Right renal pelvis (tissue), 4 donors: ENCODE results near the gene SYT10. TPM values are rescaled to one million over a fixed set of nuclear protein-coding genes. Genes with fewer than 3 reads are reported as not detected.
"Not testable (repeated sequence)": the region's sequence is repeated elsewhere in the genome, so short reads cannot be mapped to it uniquely, and the experiment has no call there.

Source experiments
- DNase-seq, 4 donors: peaks; one replicate each; pipeline ENCODE4 v3.0.0-alpha.2; 2013; ENCODE audit warnings: low read depth in 4 of 4, low spot score in 3 of 4, missing footprints in 1 of 4
- polyA plus RNA-seq, 4 donors: library from polyadenylated mRNA; unstranded; fragments of 120-200 nt; gene quantifications; one replicate each; pipeline ENCODE4 v1.2.1, GENCODE V29; 2013; ENCODE audit not compliant: insufficient read length in 4 of 4

SYT10 gene, protein sequence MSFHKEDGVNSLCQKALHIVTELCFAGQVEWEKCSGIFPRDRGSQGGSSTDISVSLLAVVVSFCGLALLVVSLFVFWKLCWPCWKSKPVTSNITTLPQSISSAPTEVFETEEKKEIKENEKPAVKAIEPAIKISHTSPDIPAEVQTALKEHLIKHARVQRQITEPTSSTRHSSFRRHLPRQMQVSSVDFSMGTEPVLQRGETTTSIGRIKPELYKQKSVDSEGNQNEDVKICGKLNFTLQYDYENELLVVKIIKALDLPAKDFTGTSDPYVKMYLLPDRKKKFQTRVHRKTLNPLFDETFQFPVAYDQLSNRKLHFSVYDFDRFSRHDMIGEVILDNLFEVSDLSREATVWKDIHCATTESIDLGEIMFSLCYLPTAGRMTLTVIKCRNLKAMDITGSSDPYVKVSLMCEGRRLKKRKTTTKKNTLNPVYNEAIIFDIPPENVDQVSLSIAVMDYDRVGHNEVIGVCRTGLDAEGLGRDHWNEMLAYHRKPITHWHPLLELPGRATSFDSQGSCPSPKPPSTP
- polyA plus RNA-seq, result 1 to 10 TPM in 1 of 4 donors, under 1 TPM in 3; 0.56 to 1.1 (median 0.72) TPM

DNA sequence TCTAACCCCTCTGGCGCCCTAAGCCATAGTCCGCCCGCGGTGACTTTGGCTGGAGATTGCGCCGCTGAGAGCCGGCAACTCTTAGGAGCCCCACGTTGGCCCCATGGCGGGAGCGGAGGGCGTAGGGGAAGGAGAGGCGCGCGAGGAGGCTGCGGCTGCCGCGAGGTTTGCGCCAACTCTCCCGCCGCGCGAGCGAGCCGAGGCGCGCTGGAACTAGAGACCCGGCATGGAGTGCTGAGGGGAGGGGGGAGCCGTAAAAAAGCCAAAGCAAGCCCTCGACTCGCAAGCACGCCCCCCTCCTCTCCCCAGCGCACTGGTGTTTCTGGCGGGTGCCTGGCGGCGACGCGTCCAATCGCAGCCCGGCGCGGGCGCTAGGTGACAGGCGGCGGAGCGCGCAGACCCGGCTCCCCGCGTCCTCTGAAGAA is at the start of gene SYT10:
Gene SYT10, minus strand, starts transcription at position 233 of the 425 bp plus-strand sequence. CDS start 297 bp downstream, outside the sequence.
- peak in 2 of 4 donors; percentile 20 to 28 for DNase-seq

DNA sequence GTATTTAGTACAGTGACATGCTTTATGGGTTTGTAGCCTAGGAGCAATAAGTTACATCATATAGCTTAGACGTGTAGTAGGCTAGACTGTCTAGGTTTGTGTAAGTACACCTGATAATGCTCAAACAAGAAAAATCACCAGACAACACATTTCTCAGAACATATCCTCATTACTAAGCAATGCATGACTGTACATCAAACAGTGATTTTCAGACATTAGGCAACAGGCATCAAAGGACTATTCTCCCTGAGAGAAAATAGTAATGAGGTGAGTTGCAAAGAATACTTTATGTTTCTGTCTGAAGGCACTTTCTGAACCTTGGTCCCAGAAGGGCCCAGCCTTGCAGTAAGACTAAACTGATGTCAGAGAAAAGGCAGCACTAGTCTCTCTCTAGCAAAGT is 48.4 kb upstream of the SYT10 start:
- DNase-seq, result no peak

DNA sequence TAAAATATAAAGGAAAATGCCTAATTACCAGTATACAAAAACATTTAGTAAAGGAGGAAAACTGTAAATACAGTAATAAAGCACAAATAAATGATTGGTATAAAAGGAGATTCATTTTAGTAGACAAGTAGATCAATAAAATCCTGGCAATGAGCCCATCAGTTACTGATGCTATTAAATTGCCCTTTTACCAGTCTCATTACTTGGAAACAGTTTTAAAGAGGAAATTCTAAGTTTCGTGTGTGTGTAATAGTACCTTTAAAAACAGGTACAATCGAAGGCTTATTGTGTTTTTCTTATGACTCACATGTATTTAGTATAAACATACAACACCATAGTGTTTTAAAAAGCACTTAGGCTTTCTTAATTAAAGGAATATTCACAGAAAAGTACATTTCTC is 46.4 kb upstream of the SYT10 start:
- no peak for DNase-seq

DNA sequence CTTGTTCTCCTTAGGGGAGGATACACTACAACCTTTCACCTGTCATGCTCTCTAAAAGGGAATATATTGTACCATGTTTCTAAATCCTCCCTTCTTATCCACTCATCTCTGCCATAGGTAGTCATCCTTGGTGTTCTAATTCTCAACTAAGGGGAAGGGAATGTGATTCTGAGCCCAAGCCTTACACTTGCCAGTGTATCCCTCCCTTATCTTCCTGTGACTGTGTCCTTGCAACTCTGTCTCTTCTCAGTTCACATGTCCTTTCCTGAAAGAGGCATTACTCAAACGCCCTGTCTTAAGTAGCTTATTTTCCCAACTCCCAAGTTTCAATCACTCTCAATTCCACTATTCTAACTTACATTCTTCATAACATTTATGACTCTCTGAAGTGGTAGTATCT is 44.5 kb upstream of the SYT10 start:
- no peak for DNase-seq

DNA sequence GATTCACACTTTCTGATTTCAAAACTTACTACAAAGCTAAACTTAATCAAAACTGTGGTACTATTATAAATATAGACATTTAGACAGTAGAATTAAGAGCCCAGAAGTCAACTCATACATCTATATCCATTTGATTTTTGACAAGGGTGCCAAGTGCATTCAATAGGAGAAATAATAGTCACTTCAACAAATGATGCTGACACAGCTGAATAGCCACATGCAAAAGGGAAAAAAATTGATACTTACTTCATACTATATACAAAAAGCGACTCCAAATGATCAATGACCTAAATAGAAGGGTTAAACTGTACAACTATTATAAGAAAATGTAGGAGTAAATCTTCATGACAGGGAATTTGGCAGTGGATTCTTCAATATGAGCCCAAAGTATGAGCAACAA is 40.7 kb upstream of the SYT10 start:
- DNase-seq, result no peak

DNA sequence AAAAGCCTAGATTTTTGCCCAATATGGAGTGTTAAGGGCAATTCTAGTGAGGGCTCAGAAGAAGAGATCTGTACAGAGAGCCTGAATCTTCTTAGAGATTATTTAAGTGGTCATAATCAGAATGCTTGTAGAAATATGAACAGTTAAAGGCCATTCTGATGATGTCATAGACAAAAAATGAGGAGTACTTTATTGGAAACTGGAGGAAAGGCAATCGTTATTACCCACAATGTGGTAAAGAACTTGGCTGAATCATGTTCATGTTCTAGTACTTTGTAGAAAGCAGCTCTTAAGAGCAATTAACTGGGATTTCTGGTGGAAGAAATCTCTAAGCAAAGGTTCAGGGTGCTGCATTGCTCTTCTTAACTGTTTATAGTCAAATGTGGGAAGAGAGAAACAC is 36.4 kb upstream of the SYT10 start:
- no peak for DNase-seq

DNA sequence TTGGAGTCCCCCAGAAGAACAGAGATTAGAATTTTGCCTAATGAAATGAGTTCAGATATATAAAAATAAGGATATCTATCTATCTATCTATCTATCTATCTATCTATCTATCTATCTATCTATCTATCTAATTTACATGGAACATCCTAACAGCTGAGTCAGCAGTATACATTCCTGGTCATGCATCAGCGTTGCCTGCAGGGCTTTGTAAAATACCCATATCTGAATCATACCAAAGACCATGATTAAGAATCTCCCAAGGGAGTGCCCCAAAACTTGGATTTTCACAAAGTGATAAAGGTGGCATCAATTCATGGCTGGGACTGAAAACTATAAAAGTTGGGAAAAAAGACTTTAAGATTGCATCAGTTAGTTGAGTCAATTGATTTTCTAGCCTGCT is 32.7 kb upstream of the SYT10 start:
- no peak for DNase-seq

DNA sequence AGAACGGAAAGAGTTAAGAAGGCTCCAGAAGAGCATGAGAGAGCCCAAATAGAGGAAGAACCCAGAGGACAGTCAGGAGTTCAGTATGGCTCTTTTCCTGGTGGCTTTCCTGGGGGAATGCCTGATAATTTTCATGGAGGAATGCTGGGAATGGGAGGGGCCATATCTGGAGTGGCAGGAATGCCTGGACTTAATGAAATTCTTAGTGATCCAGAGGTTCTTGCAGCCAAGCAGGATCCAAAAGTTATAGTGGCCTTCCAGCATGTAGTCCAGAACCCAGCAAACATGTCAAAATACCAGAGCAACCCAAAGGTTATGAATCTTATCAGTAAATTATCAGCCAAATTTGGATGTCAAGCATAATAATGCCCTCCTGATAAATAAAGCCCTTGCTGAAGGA is 15.5 kb upstream of the SYT10 start:
- DNase-seq, result no peak

DNA sequence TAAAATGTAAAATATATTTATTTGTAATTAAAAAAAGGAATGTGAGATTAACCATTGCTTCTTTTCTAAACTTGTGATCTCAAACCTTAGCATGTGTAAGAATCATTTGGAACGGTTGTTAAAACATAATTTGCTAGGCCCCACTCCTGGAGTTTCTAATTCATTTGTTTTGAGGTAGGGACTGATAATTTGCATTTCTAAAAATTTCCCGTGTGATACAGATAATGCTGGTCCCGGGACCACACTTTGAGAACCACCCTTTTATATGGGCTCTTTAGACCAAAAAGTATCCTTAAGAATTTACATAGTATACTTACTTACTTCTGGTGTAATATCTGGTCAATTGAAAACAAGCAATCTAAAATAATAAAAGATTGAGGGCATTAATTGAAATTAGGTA is 10.9 kb upstream of the SYT10 start:
- no peak for DNase-seq

DNA sequence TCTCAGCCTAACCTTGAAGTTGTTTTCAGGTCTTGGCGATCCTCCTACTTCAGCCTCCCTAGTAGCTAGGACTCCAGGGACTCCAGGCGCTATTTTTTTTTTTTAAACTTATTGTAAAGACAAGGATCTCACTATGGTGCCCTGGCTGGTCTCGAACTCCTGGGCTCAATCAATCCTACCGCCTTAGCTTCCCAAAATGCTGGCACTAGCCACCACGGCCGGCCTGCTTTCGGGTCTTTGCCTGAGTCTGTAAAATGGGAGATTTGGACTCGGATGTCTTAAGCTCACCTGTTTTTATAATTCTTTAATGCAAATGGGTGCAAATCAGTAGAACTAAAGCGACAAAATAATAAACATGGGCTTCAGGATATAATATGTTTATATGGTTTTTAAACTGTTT is 858 bp upstream of the SYT10 start:
- DNase-seq, result no peak

DNA sequence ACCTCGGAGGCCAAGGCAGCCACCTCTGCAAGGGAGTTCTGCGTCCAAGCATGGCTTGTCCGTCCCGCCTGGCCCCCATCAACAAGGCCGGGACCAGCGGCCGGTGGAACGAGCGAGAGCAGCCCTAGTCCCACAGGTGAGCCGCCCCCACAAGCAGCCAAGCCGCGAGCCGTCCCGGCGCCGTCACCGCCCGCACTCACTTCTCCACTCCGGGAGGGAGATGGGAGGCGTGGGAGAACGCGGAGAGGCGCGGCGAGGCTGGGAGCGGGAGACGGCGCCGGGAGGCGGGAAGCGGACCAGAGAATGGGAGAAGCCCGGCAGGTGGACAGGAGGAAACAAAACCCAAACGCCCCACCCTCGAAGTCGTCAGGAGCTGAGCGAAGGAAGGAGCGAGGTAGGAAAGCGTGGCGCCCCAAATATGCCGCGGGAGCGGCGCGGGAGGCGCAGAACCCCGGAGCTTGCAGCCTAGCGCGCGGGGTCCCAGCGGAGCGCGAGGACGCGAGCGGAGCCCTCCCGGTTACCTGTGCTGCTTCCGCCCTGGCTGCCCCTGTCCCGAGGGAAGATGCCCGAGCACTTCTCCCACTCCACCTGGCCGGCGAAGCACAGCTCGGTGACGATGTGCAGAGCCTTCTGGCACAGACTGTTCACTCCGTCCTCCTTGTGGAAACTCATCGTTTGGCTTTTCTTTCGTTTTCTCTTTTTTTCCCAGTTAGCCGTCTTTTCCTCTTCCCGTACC is 600 bp downstream of the SYT10 start:
- peak in 1 of 4 donors; percentile 25 for DNase-seq

DNA sequence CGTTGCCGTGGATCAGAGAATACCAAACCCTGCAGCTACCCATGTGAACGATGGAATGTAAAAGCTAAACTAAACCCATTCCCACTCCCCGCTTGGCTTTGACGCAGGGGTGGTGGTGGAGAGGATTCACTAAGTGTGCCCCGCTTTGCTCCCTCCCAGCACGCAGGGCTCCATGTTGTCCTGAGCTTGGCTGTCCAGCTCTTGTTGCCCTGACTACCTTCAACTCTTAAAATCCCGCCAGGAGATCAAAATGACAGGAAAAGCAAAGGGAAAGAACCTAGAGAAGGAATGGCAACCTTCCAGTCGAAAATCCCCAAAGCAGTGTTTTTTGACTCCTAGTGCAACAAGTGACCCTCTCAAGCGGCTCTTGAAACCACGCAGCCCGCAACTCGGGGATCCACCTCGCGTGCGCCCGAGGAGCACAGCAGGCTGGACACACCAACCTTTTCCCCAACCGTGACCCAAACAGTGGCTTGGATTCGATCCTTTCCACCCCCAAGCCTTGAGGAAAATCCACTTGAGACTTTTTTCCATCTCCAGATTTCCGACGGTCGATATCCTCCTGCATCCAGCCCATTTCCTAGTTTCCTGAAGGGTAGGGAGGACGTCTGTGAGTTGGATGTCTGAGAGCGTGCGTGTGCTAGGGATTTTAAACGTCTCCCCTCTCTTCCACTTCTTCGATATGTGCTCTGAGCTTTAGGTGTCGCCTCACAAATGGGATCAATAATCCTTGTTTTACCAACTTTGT is 1.4 kb downstream of the SYT10 start:
- no peak for DNase-seq

DNA sequence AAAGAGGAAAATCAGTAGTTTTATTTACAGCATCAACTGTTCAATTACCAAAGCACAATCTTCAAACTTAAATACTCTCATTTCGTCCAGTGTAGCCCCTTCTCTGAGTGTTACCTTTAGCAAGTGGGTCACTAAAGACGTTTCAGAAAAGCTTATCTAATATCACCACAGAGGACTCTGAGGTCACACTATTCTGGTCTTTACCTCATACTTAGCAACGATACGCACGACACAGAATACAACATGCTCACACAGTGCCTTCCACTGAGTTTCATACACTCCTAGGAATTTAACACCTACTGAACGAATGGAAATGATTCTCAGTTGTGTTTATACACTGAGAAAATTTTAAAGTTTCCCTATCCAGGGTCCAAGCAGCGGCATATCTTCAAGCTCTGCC is 2.0 kb downstream of the SYT10 start:
- no peak for DNase-seq

DNA sequence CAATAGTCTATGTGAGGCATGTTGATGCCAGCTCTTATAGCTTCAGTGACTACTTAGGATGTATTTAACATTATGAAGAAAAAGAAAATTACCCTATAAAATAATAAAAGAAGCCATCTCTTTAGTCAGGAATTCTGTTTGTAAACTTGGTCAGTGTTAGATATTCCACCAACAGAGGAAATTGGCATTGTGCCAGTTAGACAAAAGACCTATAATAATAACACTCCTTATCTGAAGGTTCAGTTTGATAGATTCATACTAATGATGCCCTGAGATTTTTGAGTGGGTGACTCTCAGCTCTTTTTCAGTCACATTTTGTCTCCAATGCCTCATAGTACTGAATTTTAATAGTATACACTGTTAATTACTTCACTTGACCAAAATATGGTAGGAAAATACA is 6.6 kb downstream of the SYT10 start:
- DNase-seq, result no peak

DNA sequence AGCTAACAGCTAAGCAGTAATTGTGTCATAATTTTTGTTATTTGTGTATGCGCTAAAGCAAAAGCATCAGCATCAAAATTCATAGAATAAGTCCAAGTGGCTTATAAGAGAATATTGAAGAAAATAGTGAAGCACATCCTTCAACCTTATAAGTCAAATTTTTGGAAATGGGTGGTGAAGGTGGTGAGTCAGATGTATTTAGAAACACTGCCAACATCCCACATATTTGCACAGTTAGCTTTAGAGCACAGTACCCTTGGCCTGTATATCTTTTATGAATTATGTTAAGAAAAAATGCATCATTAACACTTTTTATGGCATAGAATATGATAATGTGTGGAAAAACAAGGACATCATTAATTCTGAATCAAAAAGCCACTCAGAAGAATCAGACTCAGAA is 8.0 kb downstream of the SYT10 start:
- no peak for DNase-seq

DNA sequence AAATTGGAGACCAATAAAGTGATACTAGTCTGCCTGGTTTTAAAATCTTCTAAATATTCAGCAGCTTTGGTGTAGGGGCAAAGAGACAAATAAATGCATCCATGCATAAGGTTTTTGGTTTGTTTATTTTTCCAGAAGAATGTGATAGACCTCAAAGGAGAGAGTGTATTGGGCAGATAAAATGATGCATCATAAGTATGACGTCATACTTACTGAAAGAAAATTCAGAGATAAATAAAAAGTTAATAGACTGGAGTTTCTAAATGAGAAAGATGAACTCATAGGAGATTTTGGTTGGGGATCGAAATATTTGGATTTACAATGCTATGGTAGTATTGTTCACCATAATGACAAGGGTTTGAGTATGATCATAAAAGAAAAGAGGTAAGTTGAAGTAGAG is 10.2 kb downstream of the SYT10 start:
- DNase-seq, result no peak

DNA sequence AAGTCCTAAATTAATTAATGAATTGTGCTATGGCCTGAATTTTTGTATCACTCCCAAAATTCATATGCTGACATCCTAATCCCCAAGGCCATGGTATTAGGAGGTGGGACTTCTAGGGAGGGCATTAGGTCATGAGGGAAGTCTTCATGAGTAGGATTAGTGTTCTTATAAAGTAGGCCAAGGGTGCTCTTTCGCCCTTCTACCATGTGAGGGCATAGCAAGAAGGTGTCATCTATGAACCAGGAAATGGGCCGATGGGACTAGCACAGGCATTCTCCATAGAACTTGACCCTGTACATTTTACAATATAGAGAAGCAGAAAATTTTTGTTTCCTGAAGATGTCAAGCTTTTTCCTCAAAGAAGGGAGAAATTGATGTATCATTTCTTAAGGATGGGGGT is 12.5 kb downstream of the SYT10 start:
- DNase-seq, result no peak

DNA sequence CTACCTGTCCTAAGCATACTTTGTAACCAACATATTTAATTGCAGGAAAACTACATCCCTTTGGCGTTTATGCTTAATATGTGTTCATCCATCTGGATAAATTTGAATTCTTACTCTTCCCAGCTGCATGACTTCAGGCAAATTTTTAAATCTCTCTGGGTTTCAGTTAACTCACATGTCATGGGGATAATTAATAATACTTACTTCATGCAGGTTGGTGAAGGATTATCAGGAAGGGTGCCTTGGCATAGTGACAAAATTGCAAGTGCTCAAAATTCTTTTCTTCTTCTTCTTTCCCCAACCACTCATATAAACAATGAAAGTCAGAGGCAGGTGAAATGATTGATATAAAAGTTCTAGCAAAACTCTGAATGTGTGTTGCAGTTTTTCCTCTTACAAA is 15.9 kb downstream of the SYT10 start:
- no peak for DNase-seq

DNA sequence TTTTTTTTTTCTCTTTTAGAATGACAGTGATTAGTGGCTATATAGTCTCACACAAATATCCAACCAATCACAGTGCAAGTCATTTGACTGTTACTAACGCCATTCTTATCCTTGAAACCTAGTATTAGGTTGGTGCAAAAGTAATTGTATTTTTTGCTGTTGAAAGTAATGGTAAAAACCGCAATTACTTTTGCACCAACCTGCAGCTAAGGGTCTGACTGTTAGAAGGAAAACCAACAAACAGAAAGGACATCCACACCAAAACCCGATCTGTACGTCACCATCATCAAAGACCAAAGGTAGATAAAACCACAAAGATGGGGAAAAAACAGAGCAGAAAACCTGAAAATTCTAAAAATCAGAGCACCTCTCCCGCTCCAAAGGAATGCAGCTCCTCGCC is 27.2 kb downstream of the SYT10 start:
- DNase-seq, result not testable (repeated sequence)

DNA sequence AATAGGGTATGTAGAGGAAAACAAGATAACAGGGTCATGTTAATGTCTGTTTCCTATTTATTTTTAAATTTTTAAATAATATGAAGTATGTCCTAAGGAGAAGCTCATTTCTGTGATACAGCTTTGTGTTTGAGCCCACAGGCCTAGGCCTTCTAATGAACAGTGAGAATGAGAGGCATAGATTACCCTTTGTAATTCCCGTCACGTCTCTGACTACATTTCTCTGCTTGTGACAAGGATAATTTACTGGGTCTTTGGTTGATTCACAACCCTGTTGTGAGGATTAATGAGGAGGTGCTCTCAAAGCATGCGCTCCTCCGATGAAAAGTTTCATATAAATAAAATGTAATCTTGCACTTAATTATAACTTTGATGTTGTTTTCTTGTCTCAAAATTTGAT is 56.1 kb downstream of the SYT10 start:
- DNase-seq, result no peak

DNA sequence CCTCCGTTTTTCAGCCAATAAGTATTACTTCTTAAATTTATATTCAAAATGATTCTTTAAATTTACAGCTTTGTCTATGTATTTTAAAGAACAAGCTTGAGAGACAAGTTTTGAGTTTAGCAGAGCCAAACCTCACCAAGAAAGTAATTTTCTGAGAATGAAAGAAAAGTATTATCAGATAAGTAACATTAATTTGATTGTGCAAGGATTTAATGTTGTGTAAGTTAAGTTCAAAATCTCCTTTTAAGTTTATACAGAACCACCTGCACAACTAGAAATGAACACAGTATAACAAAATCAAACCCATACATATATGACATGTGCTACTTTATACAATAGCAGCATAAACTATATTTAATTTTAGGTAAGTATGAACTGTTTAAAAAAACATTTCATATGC is 63.5 kb downstream of the SYT10 start:
- no peak for DNase-seq
